ENCODE data around the gene PCDHGA5. TPM values are rescaled to one million over a fixed set of nuclear protein-coding genes. Genes with fewer than 3 reads are reported as not detected.

Gene PCDHGA5
- polyA plus RNA-seq, 1 donor from 2014 or later: 2.5 TPM

DNA sequence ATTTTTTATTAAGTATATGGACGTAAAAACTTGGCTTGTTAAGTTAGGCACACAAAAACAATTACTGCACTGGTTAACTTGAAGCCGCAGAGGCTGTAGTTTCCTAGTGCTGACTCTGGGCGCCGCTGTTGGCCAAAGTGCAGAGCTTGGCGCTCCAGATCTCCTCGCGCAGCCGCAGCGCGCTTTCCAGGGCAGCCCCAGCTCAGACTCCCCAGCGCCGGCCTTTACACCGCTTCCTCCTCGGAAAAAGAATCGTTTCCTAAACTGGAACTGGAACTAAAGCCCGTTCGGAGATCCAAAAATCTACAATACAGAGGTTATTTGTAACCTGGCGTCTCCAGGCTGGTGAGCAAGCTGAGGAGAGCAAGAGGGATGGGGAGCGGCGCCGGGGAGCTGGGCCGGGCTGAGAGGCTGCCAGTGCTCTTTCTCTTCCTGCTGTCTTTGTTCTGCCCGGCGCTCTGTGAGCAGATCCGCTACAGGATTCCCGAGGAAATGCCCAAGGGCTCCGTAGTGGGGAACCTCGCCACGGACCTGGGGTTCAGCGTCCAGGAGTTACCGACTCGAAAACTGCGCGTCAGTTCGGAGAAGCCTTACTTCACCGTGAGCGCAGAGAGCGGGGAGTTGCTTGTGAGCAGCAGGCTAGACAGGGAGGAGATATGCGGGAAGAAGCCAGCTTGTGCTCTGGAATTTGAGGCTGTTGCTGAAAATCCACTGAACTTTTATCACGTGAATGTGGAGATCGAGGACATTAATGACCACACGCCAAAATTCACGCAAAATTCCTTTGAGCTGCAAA is 34.0 kb downstream of the PCDHGA5 start, which contains the start of gene PCDHGB5:
Gene PCDHGB5 (plus strand): TSS at position 192 of the 796 bp plus-strand sequence. CDS start 181 bp downstream, at position 373.

DNA sequence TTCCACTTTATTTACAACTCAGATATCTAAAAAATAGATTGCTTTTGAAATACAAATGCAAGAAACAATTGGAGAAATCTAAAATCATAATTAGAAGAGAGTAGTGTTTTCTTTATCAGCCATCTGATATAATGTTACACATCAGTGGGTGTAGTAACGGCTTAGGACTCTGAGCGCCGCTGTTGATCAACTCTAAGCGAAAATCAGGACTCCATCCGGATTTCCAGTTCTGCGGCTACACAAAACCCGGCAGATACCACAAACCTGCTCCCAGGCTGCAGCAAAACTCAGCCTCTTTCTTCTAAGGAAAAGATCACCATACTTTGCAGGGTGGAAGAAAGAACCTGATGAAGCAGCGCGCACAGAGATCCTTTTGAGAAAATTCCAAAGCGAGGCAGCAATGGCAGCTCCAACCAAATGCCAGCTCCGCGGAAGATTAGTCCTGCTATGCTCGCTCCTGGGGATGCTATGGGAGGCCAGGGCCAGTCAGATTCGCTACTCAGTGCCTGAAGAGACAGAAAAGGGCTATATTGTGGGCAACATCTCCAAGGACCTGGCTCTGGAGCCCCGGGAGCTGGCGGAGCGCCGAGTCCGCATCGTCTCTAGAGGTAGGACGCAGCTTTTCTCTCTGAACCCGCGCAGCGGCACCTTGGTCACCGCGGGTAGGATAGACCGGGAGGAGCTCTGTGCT is 38.7 kb downstream of the PCDHGA5 start, which contains the start of gene PCDHGA9:
Gene PCDHGA9 (plus strand): TSS at position 226 of the 691 bp plus-strand sequence. CDS start 175 bp downstream, at position 401.

DNA sequence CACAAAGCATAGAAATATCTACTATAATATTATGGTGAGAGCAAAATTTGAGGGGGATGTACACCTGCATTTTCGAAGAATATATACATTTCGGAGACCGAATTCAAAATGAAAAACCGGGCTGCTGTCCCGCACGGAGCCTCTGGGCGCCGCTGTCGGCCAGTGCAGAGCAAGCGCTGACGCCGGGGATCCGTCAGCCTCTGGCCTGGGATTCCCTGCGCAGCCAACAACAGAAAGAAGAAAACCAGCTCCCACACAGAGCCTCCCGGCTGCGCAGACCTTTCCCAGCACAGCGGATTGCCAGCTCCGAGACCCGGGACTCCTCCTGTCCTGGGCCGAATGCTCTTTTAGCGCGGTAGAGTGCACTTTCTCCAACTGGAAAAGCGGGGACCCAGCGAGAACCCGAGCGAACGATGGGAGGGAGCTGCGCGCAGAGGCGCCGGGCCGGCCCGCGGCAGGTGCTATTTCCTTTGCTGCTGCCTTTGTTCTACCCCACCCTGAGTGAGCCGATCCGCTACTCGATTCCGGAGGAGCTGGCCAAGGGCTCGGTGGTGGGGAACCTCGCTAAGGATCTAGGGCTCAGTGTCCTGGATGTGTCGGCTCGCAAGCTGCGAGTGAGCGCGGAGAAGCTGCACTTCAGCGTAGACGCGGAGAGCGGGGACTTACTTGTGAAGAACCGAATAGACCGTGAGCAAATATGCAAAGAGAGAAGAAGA is 44.0 kb downstream of the PCDHGA5 start, which contains the start of gene PCDHGB6:
Gene PCDHGB6 (plus strand): TSS at position 232 of the 716 bp plus-strand sequence. CDS start 182 bp downstream, at position 414.

DNA sequence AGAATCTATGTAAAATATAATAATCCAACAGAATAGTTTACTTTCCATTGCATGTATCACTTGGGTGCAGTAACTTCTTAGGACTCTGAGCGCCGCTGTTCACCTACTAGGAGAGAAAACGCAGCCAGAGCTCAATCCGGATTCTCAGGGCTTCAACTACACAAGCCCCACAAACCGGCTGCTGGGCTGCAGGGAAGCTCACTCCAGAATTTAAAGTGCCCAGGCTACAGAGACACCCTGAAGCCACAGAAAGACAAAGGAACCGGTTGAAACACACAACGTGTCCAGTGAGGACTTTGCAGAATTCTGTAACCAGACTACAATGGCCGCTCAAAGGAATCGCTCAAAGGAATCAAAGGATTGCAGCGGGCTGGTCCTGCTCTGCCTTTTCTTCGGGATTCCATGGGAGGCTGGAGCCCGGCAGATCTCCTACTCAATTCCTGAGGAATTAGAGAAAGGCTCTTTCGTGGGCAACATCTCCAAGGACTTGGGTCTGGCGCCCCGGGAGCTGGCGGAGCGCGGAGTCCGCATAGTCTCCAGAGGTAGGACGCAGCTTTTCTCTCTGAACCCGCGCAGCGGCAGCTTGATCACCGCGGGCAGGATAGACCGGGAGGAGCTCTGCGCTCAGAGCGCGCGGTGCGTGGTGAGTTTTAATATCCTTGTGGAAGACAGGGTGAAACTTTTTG is 49.0 kb downstream of the PCDHGA5 start, which contains the start of gene PCDHGA10:
Gene PCDHGA10 (plus strand): TSS at position 134 of the 686 bp plus-strand sequence. CDS start 189 bp downstream, at position 323.

Other genes with a start within 250 kb of the PCDHGA5 start
- gene PCDHB4, start 242.3 kb upstream of the PCDHGA5 start, polyA plus RNA-seq: 6.0 and 16.8 TPM in 2 replicates
- gene PCDHB5, start 229.0 kb upstream of the PCDHGA5 start, polyA plus RNA-seq: 2.1 and 4.8 TPM in 2 replicates
- gene PCDHB6, start 214.1 kb upstream of the PCDHGA5 start, polyA plus RNA-seq: 1.0 and 1.4 TPM in 2 replicates
- gene PCDHB7, start 191.5 kb upstream of the PCDHGA5 start, polyA plus RNA-seq: 0.78 TPM in 1 of 2 replicates, not detected in the other
- not detected in 2 replicates for gene PCDHB8, start 186.4 kb upstream of the PCDHGA5 start, polyA plus RNA-seq
- 0.09 and 0.70 TPM in 2 replicates for gene PCDHB16, start 181.8 kb upstream of the PCDHGA5 start, polyA plus RNA-seq
- gene PCDHB9, start 177.0 kb upstream of the PCDHGA5 start, polyA plus RNA-seq: 0.21 and 0.81 TPM in 2 replicates
- 1.2 and 3.6 TPM in 2 replicates for gene PCDHB10, start 171.8 kb upstream of the PCDHGA5 start, polyA plus RNA-seq
- 1.1 and 1.6 TPM in 2 replicates for gene PCDHB11, start 164.5 kb upstream of the PCDHGA5 start, polyA plus RNA-seq
- 2.6 and 2.8 TPM in 2 replicates for gene PCDHB12, start 155.4 kb upstream of the PCDHGA5 start, polyA plus RNA-seq
- gene PCDHB13, start 150.2 kb upstream of the PCDHGA5 start, polyA plus RNA-seq: 2.0 and 5.2 TPM in 2 replicates
- gene PCDHB14, start 140.8 kb upstream of the PCDHGA5 start, polyA plus RNA-seq: 5.3 and 5.4 TPM in 2 replicates
- 28.7 and 30.0 TPM in 2 replicates for gene PCDHB15, start 118.8 kb upstream of the PCDHGA5 start, polyA plus RNA-seq
- not detected in 2 replicates for gene SLC25A2, start 60.1 kb upstream of the PCDHGA5 start, polyA plus RNA-seq
- 374 and 453 TPM in 2 replicates for gene TAF7, start 43.4 kb upstream of the PCDHGA5 start, polyA plus RNA-seq
- gene PCDHGA1, start 33.6 kb upstream of the PCDHGA5 start, polyA plus RNA-seq: 0.69 TPM in 1 of 2 replicates, not detected in the other
- 1.9 TPM in 1 of 2 replicates, not detected in the other for gene PCDHGA2, start 25.4 kb upstream of the PCDHGA5 start, polyA plus RNA-seq
- gene PCDHGA3, start 20.3 kb upstream of the PCDHGA5 start, polyA plus RNA-seq: 1.3 and 4.3 TPM in 2 replicates
- gene PCDHGB1, start 14.1 kb upstream of the PCDHGA5 start, polyA plus RNA-seq: not detected in 2 replicates
- gene PCDHGA4, start 9.1 kb upstream of the PCDHGA5 start, polyA plus RNA-seq: 0.27 TPM in 1 of 2 replicates, not detected in the other
- 0.08 and 2.9 TPM in 2 replicates for gene PCDHGB2, start 4.2 kb upstream of the PCDHGA5 start, polyA plus RNA-seq
- gene PCDHGB3, start 6.1 kb downstream of the PCDHGA5 start, polyA plus RNA-seq: 0.06 and 1.2 TPM in 2 replicates
- gene PCDHGA6, start 9.7 kb downstream of the PCDHGA5 start, polyA plus RNA-seq: 0.30 and 0.60 TPM in 2 replicates
- gene PCDHGA7, start 18.6 kb downstream of the PCDHGA5 start, polyA plus RNA-seq: 0.73 and 1.8 TPM in 2 replicates
- gene PCDHGB4, start 23.5 kb downstream of the PCDHGA5 start, polyA plus RNA-seq: 1.8 and 2.1 TPM in 2 replicates
- 0.11 and 0.13 TPM in 2 replicates for gene PCDHGA8, start 28.5 kb downstream of the PCDHGA5 start, polyA plus RNA-seq
- 0.32 TPM in 1 of 2 replicates, not detected in the other for gene PCDHGB5, start 33.8 kb downstream of the PCDHGA5 start, polyA plus RNA-seq
- 1.1 and 1.9 TPM in 2 replicates for gene PCDHGA9, start 38.6 kb downstream of the PCDHGA5 start, polyA plus RNA-seq
- gene PCDHGB6, start 43.9 kb downstream of the PCDHGA5 start, polyA plus RNA-seq: 0.31 and 0.42 TPM in 2 replicates
- gene PCDHGA10, start 48.8 kb downstream of the PCDHGA5 start, polyA plus RNA-seq: 6.1 and 7.8 TPM in 2 replicates
- gene PCDHGB7, start 53.5 kb downstream of the PCDHGA5 start, polyA plus RNA-seq: 0.35 TPM in 1 of 2 replicates, not detected in the other
- 1.5 and 2.4 TPM in 2 replicates for gene PCDHGA11, start 56.9 kb downstream of the PCDHGA5 start, polyA plus RNA-seq
- 3.6 and 4.3 TPM in 2 replicates for gene PCDHGA12, start 66.3 kb downstream of the PCDHGA5 start, polyA plus RNA-seq
- 51.6 and 70.9 TPM in 2 replicates for gene PCDHGC3, start 111.8 kb downstream of the PCDHGA5 start, polyA plus RNA-seq
- 0.22 and 4.5 TPM in 2 replicates for gene PCDHGC4, start 120.9 kb downstream of the PCDHGA5 start, polyA plus RNA-seq
- 0.34 and 2.0 TPM in 2 replicates for gene PCDHGC5, start 124.9 kb downstream of the PCDHGA5 start, polyA plus RNA-seq

Measured in Purkinje cell (primary cell).